Stimulated activated memory B cell treated with anti-CD40 and anti-IgM and Interleukin-4, amounts not matched to agents 10 μg/mL and 1 μg/mL and 100 μg/mL, for 72 hours (primary cell): ENCODE measurements around the gene GREB1.

Experiments
- ATAC-seq: fragments of 150-1000 bp; cut with Tn5 transposase; 2 replicates; pipeline ENCODE4 v1.10.0; 2021
- H3K27ac Mint-ChIP-seq: one replicate; pipeline ENCODE4 v1.8.0; 2022; ENCODE audit warnings: mild to moderate bottlenecking, mixed read lengths
- H3K27me3 Mint-ChIP-seq: one replicate; pipeline ENCODE4 v1.8.0; 2022; ENCODE audit warnings: mixed read lengths
- H3K36me3 Mint-ChIP-seq: one replicate; pipeline ENCODE4 v1.8.0; 2022; ENCODE audit warnings: mixed read lengths
- H3K4me1 Mint-ChIP-seq: one replicate; pipeline ENCODE4 v1.8.0; 2022; ENCODE audit warnings: mixed read lengths
- H3K4me3 Mint-ChIP-seq: one replicate; pipeline ENCODE4 v1.8.0; 2022; ENCODE audit warnings: mild to moderate bottlenecking, moderate library complexity, mixed read lengths
- H3K9me3 Mint-ChIP-seq: one replicate; pipeline ENCODE4 v1.8.0; 2022; ENCODE audit warnings: mixed read lengths

The GREB1 gene

DNA sequence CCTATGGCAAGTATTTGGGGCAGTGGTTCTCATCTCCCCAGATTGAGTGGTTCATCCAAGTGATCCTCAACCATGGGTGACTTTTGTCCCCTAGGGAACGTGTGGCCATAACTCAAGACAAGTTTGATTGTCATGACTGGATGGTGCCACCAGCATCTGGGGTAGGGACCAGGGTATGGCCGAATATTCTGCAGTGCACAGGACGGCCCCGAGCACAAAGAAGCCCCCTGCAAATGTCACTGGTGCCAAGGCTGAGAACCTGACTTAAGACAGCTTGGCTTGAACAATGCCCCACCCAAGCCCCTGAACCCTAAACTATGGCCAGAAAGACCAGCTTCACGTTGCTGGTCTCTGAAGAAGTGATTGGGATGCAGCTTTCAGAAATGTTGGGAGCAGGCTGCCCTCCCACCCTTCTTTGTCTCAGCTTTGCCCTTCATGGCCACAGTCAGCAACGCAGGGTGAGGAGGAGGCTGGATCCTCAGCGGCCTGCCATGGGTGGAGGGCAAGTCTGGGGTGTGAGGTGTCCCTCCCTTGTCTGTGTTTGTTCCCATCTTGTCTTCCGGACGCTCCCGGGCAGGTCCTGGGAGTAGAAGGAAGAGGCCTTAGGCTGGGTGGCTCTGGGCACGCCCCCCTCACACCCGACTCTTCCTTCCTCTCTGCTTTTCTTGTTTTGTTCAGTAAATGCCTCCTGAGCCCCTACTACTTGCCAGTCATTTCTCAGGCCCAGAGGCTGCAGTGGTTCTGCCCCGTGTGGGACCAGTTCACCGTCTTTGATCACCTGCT is 43.4 kb downstream of the GREB1 start:
- H3K9me3 Mint-ChIP-seq, result no peaks in the 10 kb centered on the region
- no peak overlapping the region for H3K27ac Mint-ChIP-seq
- no peaks in the 10 kb centered on the region for H3K4me1 Mint-ChIP-seq
- H3K27me3 Mint-ChIP-seq, result no peaks in the 10 kb centered on the region
- no peaks in the 10 kb centered on the region for H3K36me3 Mint-ChIP-seq
- no peak overlapping the region for H3K4me3 Mint-ChIP-seq
- no peak for ATAC-seq

DNA sequence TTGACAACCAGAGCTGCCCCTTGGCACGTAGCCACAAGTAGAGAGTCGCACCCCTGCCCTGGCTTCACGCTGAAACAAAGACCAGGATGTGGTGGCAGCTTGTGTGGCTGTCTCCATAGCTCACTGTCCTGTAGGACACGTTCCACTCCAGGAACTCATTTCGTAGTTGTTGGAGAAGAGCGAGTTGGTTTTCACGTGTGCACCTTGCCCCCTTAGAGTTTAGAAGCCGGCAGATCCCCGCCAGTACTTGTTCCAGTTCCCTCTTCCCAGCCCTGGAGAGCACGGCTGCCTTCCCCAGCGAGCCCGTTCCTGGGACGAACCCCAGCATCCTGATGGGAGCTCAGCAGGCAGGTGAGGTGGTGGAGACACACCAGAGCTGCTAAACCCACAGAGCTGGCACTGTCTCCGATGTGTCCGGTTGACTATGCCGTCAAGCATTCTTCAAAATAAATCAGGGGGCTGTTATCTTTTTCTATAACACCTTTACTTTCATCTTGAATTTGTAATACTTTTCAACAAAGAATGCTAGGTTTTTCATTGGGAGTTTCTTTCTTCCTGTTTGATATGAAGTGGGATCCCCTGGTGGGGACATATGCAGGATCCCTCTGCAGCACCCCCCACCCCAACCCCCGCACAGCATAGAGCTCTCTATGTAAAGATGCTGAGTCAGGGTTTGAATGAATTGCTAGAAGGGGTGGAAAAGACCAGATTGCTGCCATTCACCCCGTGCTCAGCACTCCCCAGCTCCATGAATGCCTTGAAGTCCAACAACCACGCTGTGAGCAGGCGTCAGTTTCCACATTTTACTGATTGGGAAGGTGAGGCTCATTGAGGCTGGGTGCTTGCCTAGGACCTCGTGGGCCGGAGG is 44.5 kb downstream of the GREB1 start:
- Mint-ChIP-seq H3K36me3 (no peaks in the 10 kb centered on the region), H3K9me3 (no peaks in the 10 kb centered on the region), H3K27me3 (no peaks in the 10 kb centered on the region), H3K4me1 (no peaks in the 10 kb centered on the region), H3K4me3 (no peak overlapping the region), H3K27ac (no peak overlapping the region)
- ATAC-seq, result no peak

- Mint-ChIP-seq H3K9me3 (no peaks in the 10 kb centered on the region), H3K27ac (no peak overlapping the region), H3K4me1 (peaks cover 5% of the 10 kb centered on the region), H3K4me3 (no peak overlapping the region), H3K27me3 (peaks cover under 1% of the 10 kb centered on the region), H3K36me3 (no peaks in the 10 kb centered on the region)
- ATAC-seq, result no peak
Measured at GRCh38 chr2:11578986-11579774, 45.3 kb downstream of the GREB1 start.

DNA sequence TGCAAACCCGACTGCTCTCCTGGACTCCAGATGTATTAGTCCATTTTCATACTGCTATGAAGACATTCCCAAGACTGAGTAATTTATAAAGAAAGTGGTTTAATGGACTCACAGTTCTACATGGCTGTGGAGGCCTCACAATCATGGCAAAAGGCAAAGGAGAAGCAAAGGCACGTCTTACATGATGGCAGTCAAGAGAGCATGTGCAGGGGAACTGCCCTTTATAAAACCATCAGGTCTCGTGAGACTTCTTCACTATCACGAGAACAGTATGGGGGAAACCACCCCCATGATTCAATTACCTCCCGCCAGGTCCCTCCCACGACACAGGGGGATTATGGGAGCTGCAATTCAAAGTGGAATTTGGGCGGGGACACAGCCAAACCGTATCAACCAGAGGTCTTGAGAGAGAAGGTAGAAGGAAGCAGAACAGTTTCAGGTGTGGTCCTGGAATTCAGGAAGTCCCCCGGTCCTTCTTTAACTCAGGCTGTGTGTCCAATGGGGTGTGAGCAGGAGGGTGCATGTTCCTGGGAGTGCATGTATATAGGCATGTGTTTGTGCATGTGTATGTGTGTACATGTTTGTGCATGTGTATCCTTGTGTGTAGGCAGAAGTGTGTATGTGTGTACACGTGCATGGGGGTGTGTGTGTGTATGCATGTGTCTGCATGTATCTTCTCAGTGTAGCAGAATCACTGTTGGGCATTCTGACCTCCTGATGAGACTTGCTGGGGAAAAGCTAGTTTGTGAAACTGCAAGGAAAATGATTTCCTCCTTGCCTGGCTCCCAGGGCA is 46.2 kb downstream of the GREB1 start:
- no peak for ATAC-seq
- Mint-ChIP-seq H3K36me3 (no peaks in the 10 kb centered on the region), H3K9me3 (no peaks in the 10 kb centered on the region), H3K4me3 (no peak overlapping the region), H3K27me3 (peaks cover 9% of the 10 kb centered on the region), H3K4me1 (peaks cover 9% of the 10 kb centered on the region), H3K27ac (no peak overlapping the region)

GRCh38 chr2:11580697-11581096 is 46.9 kb downstream of the GREB1 start:
- no peak for ATAC-seq
- no peak overlapping the region for H3K4me3 Mint-ChIP-seq
- H3K36me3 Mint-ChIP-seq, result no peaks in the 10 kb centered on the region
- H3K27ac Mint-ChIP-seq, result no peak overlapping the region
- H3K27me3 Mint-ChIP-seq, result peaks cover 16% of the 10 kb centered on the region
- peaks cover 9% of the 10 kb centered on the region for H3K4me1 Mint-ChIP-seq
- H3K9me3 Mint-ChIP-seq, result no peaks in the 10 kb centered on the region

GRCh38 chr2:11581124-11581796 is 47.4 kb downstream of the GREB1 start:
- no peak overlapping the region for H3K4me3 Mint-ChIP-seq
- peaks cover 9% of the 10 kb centered on the region for H3K4me1 Mint-ChIP-seq
- H3K36me3 Mint-ChIP-seq, result no peaks in the 10 kb centered on the region
- peaks cover 19% of the 10 kb centered on the region for H3K27me3 Mint-ChIP-seq
- no peaks in the 10 kb centered on the region for H3K9me3 Mint-ChIP-seq
- no peak for ATAC-seq
- no peak overlapping the region for H3K27ac Mint-ChIP-seq

- no peak overlapping the region for H3K4me3 Mint-ChIP-seq
- H3K9me3 Mint-ChIP-seq, result no peaks in the 10 kb centered on the region
- H3K4me1 Mint-ChIP-seq, result peaks cover 9% of the 10 kb centered on the region
- H3K27ac Mint-ChIP-seq, result no peak overlapping the region
- no peaks in the 10 kb centered on the region for H3K36me3 Mint-ChIP-seq
- no peak for ATAC-seq
- peaks cover 22% of the 10 kb centered on the region for H3K27me3 Mint-ChIP-seq
Measured at GRCh38 chr2:11581797-11582611, 48.2 kb downstream of the GREB1 start.

- ATAC-seq, result no peak
- H3K36me3 Mint-ChIP-seq, result no peaks in the 10 kb centered on the region
- no peak overlapping the region for H3K4me3 Mint-ChIP-seq
Measured at GRCh38 chr2:11582612-11582861, 48.7 kb downstream of the GREB1 start.

GRCh38 chr2:11582862-11583752 is 49.3 kb downstream of the GREB1 start:
- H3K27me3 Mint-ChIP-seq, result peaks cover 27% of the 10 kb centered on the region
- H3K4me3 Mint-ChIP-seq, result no peak overlapping the region
- H3K27ac Mint-ChIP-seq, result no peak overlapping the region
- no peaks in the 10 kb centered on the region for H3K9me3 Mint-ChIP-seq
- no peak for ATAC-seq
- peaks cover 9% of the 10 kb centered on the region for H3K4me1 Mint-ChIP-seq
- H3K36me3 Mint-ChIP-seq, result no peaks in the 10 kb centered on the region

More at GRCh38 chr2:11582612-11582861, 48.7 kb downstream of the GREB1 start:
- peaks cover 27% of the 10 kb centered on the region for H3K27me3 Mint-ChIP-seq
- H3K4me1 Mint-ChIP-seq, result peaks cover 9% of the 10 kb centered on the region
- H3K27ac Mint-ChIP-seq, result no peak overlapping the region
- no peaks in the 10 kb centered on the region for H3K9me3 Mint-ChIP-seq

DNA sequence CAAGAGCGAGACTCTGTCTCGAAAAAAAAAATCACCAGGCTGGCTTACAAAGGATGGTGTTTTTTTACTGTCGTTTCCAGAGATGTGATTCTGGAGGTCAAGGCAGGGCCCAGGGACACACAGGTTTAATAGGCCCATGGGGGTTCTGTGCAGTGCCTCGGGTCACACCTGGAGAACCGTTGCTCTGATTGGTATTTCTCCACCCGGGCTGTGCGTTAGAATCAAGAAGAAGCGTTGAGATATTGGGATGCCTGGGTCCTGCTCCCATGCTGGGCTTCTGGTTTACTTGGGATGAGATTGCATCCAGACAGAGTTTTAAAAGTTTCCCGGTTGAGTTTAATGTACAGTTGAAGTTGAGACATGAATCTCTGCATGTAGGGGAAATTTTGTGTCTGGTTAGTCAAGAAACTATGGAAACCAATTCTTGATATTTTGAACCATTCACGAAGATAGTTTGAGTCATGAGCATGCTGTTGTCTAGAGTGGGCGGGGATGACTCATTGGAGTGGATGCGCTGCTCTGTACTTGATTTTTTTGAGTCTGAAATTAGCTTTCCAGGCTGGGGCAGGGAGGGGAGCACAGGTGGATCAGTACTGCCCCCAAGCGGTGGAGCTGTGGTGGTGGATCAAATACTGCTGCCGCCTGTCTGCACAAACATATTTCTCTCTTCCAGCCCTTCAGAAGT is 50.1 kb downstream of the GREB1 start:
- H3K27ac Mint-ChIP-seq, result no peak overlapping the region

DNA sequence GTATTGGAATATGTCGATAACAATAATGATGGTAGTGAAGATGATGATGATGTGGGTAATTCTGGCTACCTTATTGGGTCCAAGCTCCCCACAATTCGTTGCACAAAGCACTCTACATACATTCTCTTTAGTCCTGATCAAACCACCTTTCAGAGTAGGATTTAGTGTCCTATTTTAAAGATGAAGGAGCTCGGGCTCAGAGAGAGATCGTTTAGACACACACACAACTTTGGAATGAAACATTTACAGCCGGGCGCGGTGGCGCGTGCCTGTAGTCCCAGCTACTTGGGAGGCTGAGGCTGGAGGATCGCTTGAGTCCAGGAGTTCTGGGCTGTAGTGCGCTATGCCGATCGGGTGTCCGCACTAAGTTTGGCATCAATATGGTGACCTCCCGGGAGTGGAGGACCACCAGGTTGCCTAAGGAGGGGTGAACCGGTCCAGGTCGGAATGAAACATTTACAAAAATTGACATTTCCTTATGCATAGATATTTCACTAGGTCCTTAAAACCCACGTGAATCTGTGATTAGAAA is 50.7 kb downstream of the GREB1 start:
- H3K27me3 Mint-ChIP-seq, result peaks cover 27% of the 10 kb centered on the region
- H3K36me3 Mint-ChIP-seq, result no peaks in the 10 kb centered on the region
- no peak overlapping the region for H3K4me3 Mint-ChIP-seq
- H3K9me3 Mint-ChIP-seq, result no peaks in the 10 kb centered on the region
- H3K4me1 Mint-ChIP-seq, result peaks cover 9% of the 10 kb centered on the region
- no peak overlapping the region for H3K27ac Mint-ChIP-seq
- no peak for ATAC-seq

More for the DNA sequence above, 50.1 kb downstream of the GREB1 start:
- H3K27me3 Mint-ChIP-seq, result peaks cover 27% of the 10 kb centered on the region
- H3K9me3 Mint-ChIP-seq, result no peaks in the 10 kb centered on the region
- H3K4me1 Mint-ChIP-seq, result peaks cover 9% of the 10 kb centered on the region
- H3K4me3 Mint-ChIP-seq, result no peak overlapping the region
- ATAC-seq, result peak; percentile 85
- no peaks in the 10 kb centered on the region for H3K36me3 Mint-ChIP-seq

DNA sequence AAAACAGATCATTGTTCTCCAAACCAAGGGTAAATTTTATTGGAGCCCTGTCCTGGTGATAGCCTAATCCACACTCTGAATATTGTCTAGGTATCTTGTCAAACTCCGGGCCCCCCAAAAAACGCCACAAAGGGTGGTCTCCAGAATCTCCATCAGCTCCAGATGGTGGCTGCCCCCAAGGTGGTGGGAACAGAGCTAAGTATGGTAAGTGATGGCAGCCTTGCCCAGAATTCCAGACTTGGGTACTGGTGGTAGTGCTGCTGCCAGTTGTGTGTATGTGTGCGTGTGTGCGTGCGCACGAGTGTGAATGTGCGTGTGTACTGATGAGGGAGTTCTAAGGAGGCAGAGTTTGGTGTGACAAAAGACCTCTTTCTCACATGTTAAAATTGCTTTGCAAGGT is 51.2 kb downstream of the GREB1 start:
- Mint-ChIP-seq H3K9me3 (no peaks in the 10 kb centered on the region), H3K36me3 (no peaks in the 10 kb centered on the region), H3K27ac (no peak overlapping the region), H3K4me3 (no peak overlapping the region), H3K4me1 (peaks cover 9% of the 10 kb centered on the region), H3K27me3 (peaks cover 27% of the 10 kb centered on the region)
- no peak for ATAC-seq
